ENCODE measurements around the gene LRRC61. TPM values are rescaled to one million over a fixed set of nuclear protein-coding genes. Genes with fewer than 3 reads are reported as not detected.

LRRC61 gene
- polyA plus RNA-seq, 2 donors: 5.2 to 8.3 TPM

DNA sequence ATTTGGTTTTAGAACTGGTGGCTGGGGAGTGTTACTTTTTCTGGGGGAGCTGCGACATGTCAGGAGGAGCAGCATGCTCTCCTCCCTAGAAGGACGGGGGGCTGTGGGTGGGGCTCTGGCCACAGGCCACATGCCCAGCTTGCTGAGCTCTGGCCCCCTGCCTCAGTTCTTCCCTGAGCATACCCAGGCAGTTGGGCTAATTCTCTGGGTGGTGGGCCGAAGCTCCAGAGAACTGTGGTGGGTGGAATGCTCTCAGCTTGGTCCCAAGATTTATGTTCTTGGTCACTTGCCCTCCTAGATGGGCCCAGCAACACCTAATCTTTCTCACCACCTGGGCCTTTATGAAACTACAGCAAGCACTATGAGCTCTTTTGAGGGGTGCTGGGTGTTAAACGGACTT is 50.9 kb downstream of the LRRC61 start:
- Histone ChIP-seq H3K4me3 (ENCODE audit: low read depth in 1 of 2, low read length in 2 of 2) (peak overlapping the region in 1 of 2 donors; percentile 41), H3K27ac (ENCODE audit: low read depth in 2 of 2, low read length in 1 of 2) (no peak overlapping the region), H3K36me3 (ENCODE audit: control insufficient read depth in 2 of 2, insufficient read depth in 2 of 2, low read length in 1 of 2) (peaks cover 0 to 19% of the 10 kb centered on the region in 2 donors), H3K9me3 (ENCODE audit: control insufficient read depth in 2 of 2, insufficient read depth in 1 of 2, low read depth in 1 of 2, low read length in 1 of 2) (no peaks in the 10 kb centered on the region), H3K27me3 (ENCODE audit: control insufficient read depth in 1 of 2, insufficient read depth in 2 of 2, low read length in 2 of 2) (no peaks in the 10 kb centered on the region), H3K4me1 (ENCODE audit: control insufficient read depth in 2 of 2, insufficient read depth in 2 of 2, low read length in 1 of 2) (peaks cover 6 to 30% of the 10 kb centered on the region in 2 donors)
- 72 to 88% methylated on average over 4 of the region's 4 CpGs for WGBS, 2 donors

DNA sequence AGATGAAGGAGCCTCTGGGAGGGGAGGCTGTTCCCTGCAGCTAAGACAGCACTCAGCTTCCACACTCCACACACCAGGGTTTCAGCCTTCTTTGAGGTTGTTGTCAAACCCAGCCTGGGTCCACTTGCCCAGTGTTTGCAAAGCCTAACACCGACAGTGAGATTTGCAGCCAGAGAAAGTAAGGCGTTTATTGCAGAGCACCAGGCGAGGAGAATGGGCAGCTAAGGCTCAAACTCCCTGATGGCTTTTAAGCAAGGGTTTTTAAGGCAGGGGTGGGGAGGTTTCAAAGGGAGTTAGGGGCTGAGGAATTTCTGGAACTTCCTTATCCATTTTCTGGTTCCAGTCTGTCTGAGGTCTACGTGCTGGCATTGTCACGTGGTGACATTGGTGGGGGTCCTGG is 51.3 kb downstream of the LRRC61 start:
- no peaks in the 10 kb centered on the region for H3K27me3 ChIP-seq (ENCODE audit: control insufficient read depth in 1 of 2, insufficient read depth in 2 of 2, low read length in 2 of 2)
- peaks cover 6 to 28% of the 10 kb centered on the region in 2 donors for H3K4me1 ChIP-seq (ENCODE audit: control insufficient read depth in 2 of 2, insufficient read depth in 2 of 2, low read length in 1 of 2)
- no peak overlapping the region for H3K27ac ChIP-seq (ENCODE audit: low read depth in 2 of 2, low read length in 1 of 2)
- no peak overlapping the region for H3K4me3 ChIP-seq (ENCODE audit: low read depth in 1 of 2, low read length in 2 of 2)
- H3K36me3 ChIP-seq (ENCODE audit: control insufficient read depth in 2 of 2, insufficient read depth in 2 of 2, low read length in 1 of 2): peaks cover 0 to 19% of the 10 kb centered on the region in 2 donors
- no peaks in the 10 kb centered on the region for H3K9me3 ChIP-seq (ENCODE audit: control insufficient read depth in 2 of 2, insufficient read depth in 1 of 2, low read depth in 1 of 2, low read length in 1 of 2)
- 90 to 96% methylated on average over 5 of the region's 5 CpGs for WGBS, 2 donors

- peaks cover 0 to 19% of the 10 kb centered on the region in 2 donors for H3K36me3 ChIP-seq (ENCODE audit: control insufficient read depth in 2 of 2, insufficient read depth in 2 of 2, low read length in 1 of 2)
- H3K27ac ChIP-seq (ENCODE audit: low read depth in 2 of 2, low read length in 1 of 2): no peak overlapping the region
- no peaks in the 10 kb centered on the region for H3K27me3 ChIP-seq (ENCODE audit: control insufficient read depth in 1 of 2, insufficient read depth in 2 of 2, low read length in 2 of 2)
- H3K9me3 ChIP-seq (ENCODE audit: control insufficient read depth in 2 of 2, insufficient read depth in 1 of 2, low read depth in 1 of 2, low read length in 1 of 2): no peaks in the 10 kb centered on the region
- H3K4me3 ChIP-seq (ENCODE audit: low read depth in 1 of 2, low read length in 2 of 2): no peak overlapping the region
- 65 to 72% methylated on average over 10 of the region's 10 CpGs for WGBS, 2 donors
- peaks cover 3 to 24% of the 10 kb centered on the region in 2 donors for H3K4me1 ChIP-seq (ENCODE audit: control insufficient read depth in 2 of 2, insufficient read depth in 2 of 2, low read length in 1 of 2)
Observed at GRCh38 chr7:150375662-150376521, 52.7 kb downstream of the LRRC61 start.

DNA sequence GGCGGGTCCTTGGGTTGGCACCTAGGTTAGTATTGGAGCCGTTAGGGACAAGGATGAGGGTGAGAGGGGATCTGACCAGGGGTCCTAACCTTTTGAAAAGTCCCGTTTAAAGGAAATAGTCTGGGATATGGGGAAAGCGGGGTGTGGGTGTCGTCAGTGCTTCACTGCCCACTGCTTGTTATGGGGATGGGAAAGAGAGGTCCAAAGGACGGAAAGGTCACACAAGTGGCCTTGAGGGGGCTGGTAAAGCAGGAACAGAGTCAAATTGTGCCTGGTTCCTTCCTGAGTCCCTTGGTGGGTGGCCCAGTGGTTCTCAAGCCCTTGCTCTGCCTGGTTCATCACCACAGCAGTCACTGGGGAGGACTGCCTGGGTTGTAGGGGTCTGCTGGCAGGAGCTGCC is 53.4 kb downstream of the LRRC61 start:
- Histone ChIP-seq H3K27me3 (ENCODE audit: control insufficient read depth in 1 of 2, insufficient read depth in 2 of 2, low read length in 2 of 2) (no peaks in the 10 kb centered on the region), H3K36me3 (ENCODE audit: control insufficient read depth in 2 of 2, insufficient read depth in 2 of 2, low read length in 1 of 2) (peaks cover 0 to 14% of the 10 kb centered on the region in 2 donors), H3K4me3 (ENCODE audit: low read depth in 1 of 2, low read length in 2 of 2) (no peak overlapping the region), H3K27ac (ENCODE audit: low read depth in 2 of 2, low read length in 1 of 2) (no peak overlapping the region), H3K9me3 (ENCODE audit: control insufficient read depth in 2 of 2, insufficient read depth in 1 of 2, low read depth in 1 of 2, low read length in 1 of 2) (no peaks in the 10 kb centered on the region), H3K4me1 (ENCODE audit: control insufficient read depth in 2 of 2, insufficient read depth in 2 of 2, low read length in 1 of 2) (peaks cover 3 to 19% of the 10 kb centered on the region in 2 donors)
- 68 to 72% methylated on average over 6 of the region's 6 CpGs for whole genome bisulfite sequencing, 2 donors

DNA sequence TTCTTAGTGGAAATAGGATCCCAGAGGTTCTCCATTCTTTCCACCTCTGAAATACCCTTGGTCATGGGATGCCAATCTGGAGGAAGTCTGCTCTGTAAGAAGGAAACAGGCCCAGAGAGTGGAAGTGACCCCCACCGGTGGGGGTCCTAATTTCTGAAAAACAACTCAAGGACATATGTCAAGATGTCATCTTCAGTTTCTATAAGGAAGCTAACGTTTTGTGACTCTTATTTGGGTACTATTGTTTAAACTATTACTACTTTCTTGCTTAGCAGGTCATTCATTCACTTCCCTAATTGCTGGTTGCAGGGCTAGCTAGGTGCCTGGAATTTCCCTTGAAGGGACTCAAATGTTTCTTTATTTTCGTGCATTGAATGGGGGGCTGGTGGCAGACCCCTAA is 54.0 kb downstream of the LRRC61 start:
- Histone ChIP-seq H3K9me3 (ENCODE audit: control insufficient read depth in 2 of 2, insufficient read depth in 1 of 2, low read depth in 1 of 2, low read length in 1 of 2) (no peaks in the 10 kb centered on the region), H3K4me1 (ENCODE audit: control insufficient read depth in 2 of 2, insufficient read depth in 2 of 2, low read length in 1 of 2) (peaks cover 7 to 22% of the 10 kb centered on the region in 2 donors), H3K27me3 (ENCODE audit: control insufficient read depth in 1 of 2, insufficient read depth in 2 of 2, low read length in 2 of 2) (no peaks in the 10 kb centered on the region), H3K36me3 (ENCODE audit: control insufficient read depth in 2 of 2, insufficient read depth in 2 of 2, low read length in 1 of 2) (peaks cover 0 to 9% of the 10 kb centered on the region in 2 donors), H3K4me3 (ENCODE audit: low read depth in 1 of 2, low read length in 2 of 2) (no peak overlapping the region), H3K27ac (ENCODE audit: low read depth in 2 of 2, low read length in 1 of 2) (peak overlapping the region in 1 of 2 donors; percentile 17)
- WGBS, 2 donors: 33 to 46% methylated on average over 3 of the region's 3 CpGs

GRCh38 chr7:150377635-150378034 is 54.5 kb downstream of the LRRC61 start:
- no peak overlapping the region for H3K4me3 ChIP-seq (ENCODE audit: low read depth in 1 of 2, low read length in 2 of 2)
- WGBS, 2 donors: 47 to 58% methylated on average over 4 of the region's 4 CpGs

DNA sequence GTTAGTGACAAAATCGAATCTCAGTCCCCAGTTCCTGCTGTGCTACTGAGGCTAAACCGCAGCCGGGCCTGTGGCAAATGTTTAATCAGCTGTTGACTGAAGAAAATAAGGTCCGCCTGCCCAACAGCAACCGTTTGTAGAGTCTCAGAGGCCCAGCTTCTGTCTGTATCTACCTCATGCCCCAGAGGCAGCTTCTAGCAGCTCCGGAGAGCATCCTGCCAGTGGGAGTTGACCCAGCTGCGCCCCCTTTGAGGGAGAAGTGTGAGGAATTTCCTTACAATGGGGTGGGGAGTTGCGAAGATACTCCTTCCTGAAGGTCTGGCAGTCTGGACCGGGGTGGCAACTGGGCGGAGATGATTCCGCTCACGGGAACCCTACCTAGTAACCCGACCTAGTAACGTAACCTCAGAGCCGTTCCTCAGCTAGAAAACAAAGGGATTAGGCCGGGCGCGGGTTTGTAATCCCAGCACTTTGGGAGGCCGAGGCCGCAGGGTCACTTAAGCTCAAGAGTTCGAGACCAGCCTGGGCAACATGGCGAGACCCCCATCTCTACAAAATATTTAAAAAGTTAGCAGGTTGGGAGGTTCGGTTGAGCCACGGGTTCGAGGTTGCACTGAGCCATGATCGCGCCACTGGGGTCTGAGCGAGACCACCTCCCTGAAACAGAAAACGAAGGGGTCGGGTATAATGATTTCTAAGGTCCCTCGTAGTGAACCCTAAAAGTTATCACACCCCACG is 55.1 kb downstream of the LRRC61 start:
- no peaks in the 10 kb centered on the region for H3K9me3 ChIP-seq (ENCODE audit: control insufficient read depth in 2 of 2, insufficient read depth in 1 of 2, low read depth in 1 of 2, low read length in 1 of 2)
- peak overlapping the region; percentile 71 to 85 for H3K4me3 ChIP-seq (ENCODE audit: low read depth in 1 of 2, low read length in 2 of 2)
- H3K27me3 ChIP-seq (ENCODE audit: control insufficient read depth in 1 of 2, insufficient read depth in 2 of 2, low read length in 2 of 2): no peaks in the 10 kb centered on the region
- H3K36me3 ChIP-seq (ENCODE audit: control insufficient read depth in 2 of 2, insufficient read depth in 2 of 2, low read length in 1 of 2): no peaks in the 10 kb centered on the region
- WGBS, 2 donors: 4 to 5% methylated on average over 32 of the region's 32 CpGs
- peak overlapping the region; percentile 87 to 91 for H3K27ac ChIP-seq (ENCODE audit: low read depth in 2 of 2, low read length in 1 of 2)
- peaks cover 8 to 18% of the 10 kb centered on the region in 2 donors for H3K4me1 ChIP-seq (ENCODE audit: control insufficient read depth in 2 of 2, insufficient read depth in 2 of 2, low read length in 1 of 2)

More at GRCh38 chr7:150377635-150378034, 54.5 kb downstream of the LRRC61 start:
- no peaks in the 10 kb centered on the region for H3K27me3 ChIP-seq (ENCODE audit: control insufficient read depth in 1 of 2, insufficient read depth in 2 of 2, low read length in 2 of 2)
- H3K4me1 ChIP-seq (ENCODE audit: control insufficient read depth in 2 of 2, insufficient read depth in 2 of 2, low read length in 1 of 2): peaks cover 11 to 22% of the 10 kb centered on the region in 2 donors
- no peaks in the 10 kb centered on the region for H3K9me3 ChIP-seq (ENCODE audit: control insufficient read depth in 2 of 2, insufficient read depth in 1 of 2, low read depth in 1 of 2, low read length in 1 of 2)
- H3K27ac ChIP-seq (ENCODE audit: low read depth in 2 of 2, low read length in 1 of 2): peak overlapping the region in 1 of 2 donors; percentile 17
- H3K36me3 ChIP-seq (ENCODE audit: control insufficient read depth in 2 of 2, insufficient read depth in 2 of 2, low read length in 1 of 2): peaks cover 0 to 5% of the 10 kb centered on the region in 2 donors

GRCh38 chr7:150378853-150379440 is 55.8 kb downstream of the LRRC61 start, which contains the start of gene ZNF775:
TSS of gene ZNF775 (plus strand) at chr7:150379330. CDS start at chr7:150388471, 9,141 bp downstream.
- H3K4me1 ChIP-seq (ENCODE audit: control insufficient read depth in 2 of 2, insufficient read depth in 2 of 2, low read length in 1 of 2): peaks cover 8 to 17% of the 10 kb centered on the region in 2 donors
- H3K4me3 ChIP-seq (ENCODE audit: low read depth in 1 of 2, low read length in 2 of 2): peak within 1 kb of the TSS; percentile 71 to 85
- no peaks in the 10 kb centered on the region for H3K9me3 ChIP-seq (ENCODE audit: control insufficient read depth in 2 of 2, insufficient read depth in 1 of 2, low read depth in 1 of 2, low read length in 1 of 2)
- H3K36me3 ChIP-seq (ENCODE audit: control insufficient read depth in 2 of 2, insufficient read depth in 2 of 2, low read length in 1 of 2): no peaks in the 10 kb centered on the region
- no peaks in the 10 kb centered on the region for H3K27me3 ChIP-seq (ENCODE audit: control insufficient read depth in 1 of 2, insufficient read depth in 2 of 2, low read length in 2 of 2)
- peak within 1 kb of the TSS; percentile 87 to 91 for H3K27ac ChIP-seq (ENCODE audit: low read depth in 2 of 2, low read length in 1 of 2)
- WGBS, 2 donors: 0% methylated on average over 60 of the region's 60 CpGs
